Measurements from ENCODE around the gene AGPAT2.

The AGPAT2 gene

GRCh38 chr9:136723989-136724388 lies 36.7 kb upstream of the AGPAT2 start:
- DNase-seq (ENCODE audit: low read depth), result no peak
- TF ChIP-seq CTCF (IDR thresholded peaks at IDR 0.05; ENCODE audit: low read depth, low read length, missing control alignments), result no peak
- no peak overlapping the region for H3K4me3 ChIP-seq (ENCODE audit: low read depth, low read length)

- DNase-seq (ENCODE audit: low read depth), result no peak
- H3K4me3 ChIP-seq (ENCODE audit: low read depth, low read length), result no peak overlapping the region
- no peak for TF ChIP-seq CTCF (IDR thresholded peaks at IDR 0.05; ENCODE audit: low read depth, low read length, missing control alignments)
These were observed 36.2 kb upstream of the AGPAT2 start for GRCh38 chr9:136723362-136723976.

- DNase-seq (ENCODE audit: low read depth), result no peak
- no peak overlapping the region for H3K4me3 ChIP-seq (ENCODE audit: low read depth, low read length)
- TF ChIP-seq CTCF (IDR thresholded peaks at IDR 0.05; ENCODE audit: low read depth, low read length, missing control alignments), result no peak
These were observed 35.7 kb upstream of the AGPAT2 start for GRCh38 chr9:136722969-136723356.

- TF ChIP-seq CTCF (IDR thresholded peaks at IDR 0.05; ENCODE audit: low read depth, low read length, missing control alignments), result no peak
- no peak overlapping the region for H3K4me3 ChIP-seq (ENCODE audit: low read depth, low read length)
- DNase-seq (ENCODE audit: low read depth), result no peak
These were observed 35.1 kb upstream of the AGPAT2 start for GRCh38 chr9:136722093-136722968.

GRCh38 chr9:136721339-136722092 lies 34.3 kb upstream of the AGPAT2 start:
- no peak for DNase-seq (ENCODE audit: low read depth)
- H3K4me3 ChIP-seq (ENCODE audit: low read depth, low read length), result no peak overlapping the region
- TF ChIP-seq CTCF (IDR thresholded peaks at IDR 0.05; ENCODE audit: low read depth, low read length, missing control alignments), result no peak

GRCh38 chr9:136720898-136721338 lies 33.7 kb upstream of the AGPAT2 start:
- no peak for DNase-seq (ENCODE audit: low read depth)
- H3K4me3 ChIP-seq (ENCODE audit: low read depth, low read length), result no peak overlapping the region
- no peak for TF ChIP-seq CTCF (IDR thresholded peaks at IDR 0.05; ENCODE audit: low read depth, low read length, missing control alignments)
